Parathyroid adenoma (tissue), 2 donors: ENCODE data around the gene CYP51A1.

Source experiments
- H2AFZ ChIP-seq: fragments of 300-600 bp; sonication (generic); one replicate; pipeline ENCODE4 v1.7.0; 2017; ENCODE audit warnings: antibody characterized with exemption, mild to moderate bottlenecking
- H3K27ac ChIP-seq: fragments of 300-600 bp; sonication (generic); one replicate; pipeline ENCODE4 v1.7.0; 2017
- H3K27me3 ChIP-seq: fragments of 300-600 bp; sonication (generic); one replicate; pipeline ENCODE4 v1.7.0; 2017; ENCODE audit warnings: low read length; ENCODE audit not compliant: control insufficient read depth, insufficient read depth
- H3K36me3 ChIP-seq: fragments of 300-600 bp; sonication (generic); one replicate; pipeline ENCODE4 v1.7.0; 2017; ENCODE audit warnings: low read length; ENCODE audit not compliant: control insufficient read depth, insufficient read depth
- H3K4me1 ChIP-seq: fragments of 300-600 bp; sonication (generic); one replicate; pipeline ENCODE4 v1.7.0; 2017; ENCODE audit warnings: control low read depth
- H3K4me2 ChIP-seq: fragments of 300-600 bp; sonication (generic); one replicate; pipeline ENCODE4 v1.7.0; 2017; ENCODE audit warnings: low read length
- H3K4me3 ChIP-seq: fragments of 300-600 bp; sonication (generic); one replicate; pipeline ENCODE4 v1.7.0; 2017; ENCODE audit warnings: low read depth, low read length
- H3K79me2 ChIP-seq: fragments of 300-600 bp; sonication (generic); one replicate; pipeline ENCODE4 v1.7.0; 2017; ENCODE audit warnings: control low read depth
- H3K9ac ChIP-seq: fragments of 300-600 bp; sonication (generic); one replicate; pipeline ENCODE4 v1.7.0; 2017; ENCODE audit warnings: mild to moderate bottlenecking
- H3K9me3 ChIP-seq: fragments of 300-600 bp; sonication (generic); one replicate; pipeline ENCODE4 v1.7.0; 2017; ENCODE audit warnings: low read length; ENCODE audit not compliant: control insufficient read depth
- TF ChIP-seq, protein P1 (sequence below): fragments of 300-600 bp; sonication (generic); IDR thresholded peaks from one replicate; pipeline ENCODE4 v1.7.0; 2017; ENCODE audit warnings: antibody characterized with exemption, mild to moderate bottlenecking
- donor health status: primary hyperparathyroidism.

The CYP51A1 gene

DNA sequence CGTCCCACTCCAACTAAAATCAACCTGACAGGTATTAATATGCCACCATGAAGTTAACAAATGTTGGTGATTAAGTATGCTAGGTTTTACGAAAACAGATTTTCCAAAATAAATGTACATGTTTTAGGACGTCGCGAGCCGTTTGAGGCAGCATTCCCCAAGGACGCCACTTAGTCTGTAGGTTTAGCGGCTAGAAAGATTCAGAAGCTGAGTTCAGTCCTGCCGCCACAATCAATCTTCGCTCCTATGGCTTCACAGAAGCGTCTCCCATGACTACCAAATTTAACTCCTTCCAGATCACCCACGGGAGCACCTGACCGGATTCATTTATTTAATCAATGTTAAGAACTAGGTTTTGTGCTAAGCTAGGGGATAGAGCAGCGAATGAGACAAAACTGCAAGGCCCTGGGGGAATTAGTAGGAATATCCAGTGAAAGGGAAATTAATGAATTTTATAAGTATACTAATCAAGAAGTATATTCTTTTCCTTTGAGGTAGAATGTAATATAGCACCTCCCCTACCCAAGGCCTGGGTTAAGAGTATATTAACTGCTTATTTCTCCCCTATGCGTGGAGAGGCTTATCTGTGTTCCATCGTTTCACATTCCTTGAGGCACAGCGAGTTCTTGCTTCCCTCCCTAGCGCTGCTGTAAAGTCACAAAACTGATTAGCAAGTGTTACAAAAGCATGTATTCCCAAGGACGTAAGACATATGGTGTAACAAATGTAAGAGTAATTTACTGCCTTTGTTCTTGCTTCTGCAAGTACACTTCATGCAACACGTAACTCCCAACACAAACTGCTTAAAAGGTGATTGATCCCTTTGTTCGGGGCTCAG is 994 bp upstream of the CYP51A1 start:
- peak overlapping the region; percentile 86 for H3K4me2 ChIP-seq

DNA sequence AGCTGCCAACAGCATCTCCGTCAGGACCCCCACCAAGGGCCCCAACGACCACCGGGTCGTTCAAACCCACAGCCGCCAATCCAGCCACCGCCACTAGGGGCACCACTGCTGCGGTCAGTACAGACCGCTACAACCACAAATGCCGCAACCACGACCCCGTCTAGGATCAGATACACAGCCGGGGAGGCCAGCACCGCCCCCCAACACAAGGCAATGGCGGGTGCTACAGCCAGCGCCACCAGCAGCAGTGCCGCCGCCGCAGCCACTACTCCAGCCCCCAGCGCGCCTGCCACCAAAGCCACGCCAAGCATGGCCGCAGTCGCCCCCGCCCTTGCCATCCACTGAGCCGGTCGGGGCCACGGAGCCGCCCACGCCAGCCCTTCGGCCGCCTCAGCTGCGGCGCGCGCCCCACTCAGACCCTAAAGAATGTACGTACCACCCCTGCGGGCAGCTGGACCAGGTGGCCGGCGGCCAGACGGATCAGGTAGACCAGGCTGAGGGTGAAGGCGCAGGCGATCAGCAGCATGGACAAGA is 473 bp downstream of the CYP51A1 start:
- Histone ChIP-seq H3K4me3 (peak overlapping the region; percentile 88), H3K27me3 (no peaks in the 10 kb centered on the region), H2AFZ (peak overlapping the region; percentile 93), H3K4me1 (peaks cover 3% of the 10 kb centered on the region), H3K4me2 (peak overlapping the region; percentile 86), H3K27ac (peak overlapping the region; percentile 96), H3K36me3 (no peaks in the 10 kb centered on the region), H3K9ac (peak overlapping the region; percentile 48), H3K9me3 (no peaks in the 10 kb centered on the region), H3K79me2 (peaks cover 4% of the 10 kb centered on the region)
- TF ChIP-seq, protein P1, sequence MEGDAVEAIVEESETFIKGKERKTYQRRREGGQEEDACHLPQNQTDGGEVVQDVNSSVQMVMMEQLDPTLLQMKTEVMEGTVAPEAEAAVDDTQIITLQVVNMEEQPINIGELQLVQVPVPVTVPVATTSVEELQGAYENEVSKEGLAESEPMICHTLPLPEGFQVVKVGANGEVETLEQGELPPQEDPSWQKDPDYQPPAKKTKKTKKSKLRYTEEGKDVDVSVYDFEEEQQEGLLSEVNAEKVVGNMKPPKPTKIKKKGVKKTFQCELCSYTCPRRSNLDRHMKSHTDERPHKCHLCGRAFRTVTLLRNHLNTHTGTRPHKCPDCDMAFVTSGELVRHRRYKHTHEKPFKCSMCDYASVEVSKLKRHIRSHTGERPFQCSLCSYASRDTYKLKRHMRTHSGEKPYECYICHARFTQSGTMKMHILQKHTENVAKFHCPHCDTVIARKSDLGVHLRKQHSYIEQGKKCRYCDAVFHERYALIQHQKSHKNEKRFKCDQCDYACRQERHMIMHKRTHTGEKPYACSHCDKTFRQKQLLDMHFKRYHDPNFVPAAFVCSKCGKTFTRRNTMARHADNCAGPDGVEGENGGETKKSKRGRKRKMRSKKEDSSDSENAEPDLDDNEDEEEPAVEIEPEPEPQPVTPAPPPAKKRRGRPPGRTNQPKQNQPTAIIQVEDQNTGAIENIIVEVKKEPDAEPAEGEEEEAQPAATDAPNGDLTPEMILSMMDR = peak; percentile 83

More for the DNA sequence above, 994 bp upstream of the CYP51A1 start:
- no peak overlapping the region for H3K9ac ChIP-seq
- peak overlapping the region; percentile 93 for H2AFZ ChIP-seq
- peak overlapping the region; percentile 88 for H3K4me3 ChIP-seq
- no peaks in the 10 kb centered on the region for H3K9me3 ChIP-seq
- no peaks in the 10 kb centered on the region for H3K27me3 ChIP-seq
- TF ChIP-seq, protein P1 = no peak
- H3K4me1 ChIP-seq = peaks cover 3% of the 10 kb centered on the region
- no peaks in the 10 kb centered on the region for H3K36me3 ChIP-seq
- peaks cover 4% of the 10 kb centered on the region for H3K79me2 ChIP-seq
- H3K27ac ChIP-seq = peak overlapping the region; percentile 96

DNA sequence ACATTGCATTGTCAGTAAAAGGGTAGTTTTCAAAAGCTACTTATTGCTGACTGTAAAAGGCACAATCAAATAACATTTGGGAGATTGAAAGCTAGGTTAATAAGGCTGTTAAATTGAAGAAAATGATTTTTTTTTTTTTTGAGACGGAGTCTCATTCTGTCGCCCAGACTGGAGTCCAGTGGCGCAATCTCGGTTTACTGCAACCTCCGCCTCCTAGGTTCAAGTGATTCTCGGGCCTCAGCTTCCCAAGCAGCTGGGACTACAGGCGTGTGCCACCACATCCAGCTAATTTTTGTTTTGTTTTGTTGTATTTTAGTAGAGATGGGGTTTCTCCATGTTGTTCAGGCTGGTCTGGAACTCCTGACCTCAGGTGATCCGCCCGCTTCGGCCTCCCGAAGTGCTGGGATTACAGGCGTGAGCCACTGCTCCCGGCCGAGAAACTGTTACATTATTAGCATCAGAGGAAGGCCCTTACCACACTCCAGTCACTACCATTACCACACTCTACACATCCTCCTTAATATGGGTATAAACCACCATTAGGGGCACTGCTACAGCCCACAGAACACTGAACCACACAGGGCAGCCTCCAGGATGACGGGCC is 1.0 kb downstream of the CYP51A1 start:
- no peaks in the 10 kb centered on the region for H3K36me3 ChIP-seq
- peak overlapping the region; percentile 88 for H3K4me3 ChIP-seq
- H3K27ac ChIP-seq = peak overlapping the region; percentile 96
- peak overlapping the region; percentile 48 for H3K9ac ChIP-seq
- no peaks in the 10 kb centered on the region for H3K9me3 ChIP-seq
- peak overlapping the region; percentile 93 for H2AFZ ChIP-seq
- TF ChIP-seq, protein P1 = no peak
- peaks cover 3% of the 10 kb centered on the region for H3K4me1 ChIP-seq
- peak overlapping the region; percentile 86 for H3K4me2 ChIP-seq
- peaks cover 4% of the 10 kb centered on the region for H3K79me2 ChIP-seq
- H3K27me3 ChIP-seq = no peaks in the 10 kb centered on the region

DNA sequence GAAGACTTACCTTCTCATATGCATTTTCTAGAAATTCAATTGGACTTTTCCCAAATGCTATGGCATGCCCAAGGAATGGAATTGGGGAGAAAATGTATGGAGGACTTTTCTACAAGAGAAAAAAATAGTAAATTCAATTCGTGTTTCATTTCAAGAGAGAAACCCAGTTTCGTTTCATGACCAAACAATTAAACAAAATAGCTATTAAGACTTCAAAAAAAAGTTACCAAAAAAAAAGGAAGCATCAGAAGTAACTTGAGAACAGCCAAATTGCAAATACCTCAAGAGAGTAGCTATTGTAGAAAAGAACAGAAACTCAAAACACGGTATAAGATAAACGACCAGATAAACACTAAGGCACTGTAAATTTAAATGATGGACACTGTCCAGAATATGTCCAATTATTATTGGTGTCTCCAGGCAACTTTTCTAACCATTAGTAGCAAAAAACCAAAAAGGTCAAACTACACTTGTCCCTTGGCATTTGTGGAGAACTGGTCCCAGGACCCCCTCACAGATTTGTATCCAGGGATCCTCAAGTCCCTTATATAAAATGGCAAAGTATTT is 2.4 kb downstream of the CYP51A1 start:
- TF ChIP-seq, protein P1 = no peak
- H3K9me3 ChIP-seq = no peaks in the 10 kb centered on the region
- H3K79me2 ChIP-seq = peaks cover 4% of the 10 kb centered on the region
- H3K4me3 ChIP-seq = no peak overlapping the region
- H3K4me1 ChIP-seq = peaks cover 3% of the 10 kb centered on the region
- H3K9ac ChIP-seq = no peak overlapping the region
- no peaks in the 10 kb centered on the region for H3K36me3 ChIP-seq
- no peaks in the 10 kb centered on the region for H3K27me3 ChIP-seq
- no peak overlapping the region for H2AFZ ChIP-seq
- no peak overlapping the region for H3K4me2 ChIP-seq
- no peak overlapping the region for H3K27ac ChIP-seq
